ENCODE measurements around the gene ATF4.
A peak's percentile ranks its signal among the peaks of the same experiment; 100 is the strongest.
"Not testable (repeated sequence)": the region's sequence is repeated elsewhere in the genome, so short reads cannot be mapped to it uniquely, and the experiment has no call there.

The ATF4 gene

GRCh38 chr22:39489094-39490068 lies 31.0 kb upstream of the ATF4 start:
- DNase-seq (ENCODE audit: low read depth, low spot score) = no peak

DNA sequence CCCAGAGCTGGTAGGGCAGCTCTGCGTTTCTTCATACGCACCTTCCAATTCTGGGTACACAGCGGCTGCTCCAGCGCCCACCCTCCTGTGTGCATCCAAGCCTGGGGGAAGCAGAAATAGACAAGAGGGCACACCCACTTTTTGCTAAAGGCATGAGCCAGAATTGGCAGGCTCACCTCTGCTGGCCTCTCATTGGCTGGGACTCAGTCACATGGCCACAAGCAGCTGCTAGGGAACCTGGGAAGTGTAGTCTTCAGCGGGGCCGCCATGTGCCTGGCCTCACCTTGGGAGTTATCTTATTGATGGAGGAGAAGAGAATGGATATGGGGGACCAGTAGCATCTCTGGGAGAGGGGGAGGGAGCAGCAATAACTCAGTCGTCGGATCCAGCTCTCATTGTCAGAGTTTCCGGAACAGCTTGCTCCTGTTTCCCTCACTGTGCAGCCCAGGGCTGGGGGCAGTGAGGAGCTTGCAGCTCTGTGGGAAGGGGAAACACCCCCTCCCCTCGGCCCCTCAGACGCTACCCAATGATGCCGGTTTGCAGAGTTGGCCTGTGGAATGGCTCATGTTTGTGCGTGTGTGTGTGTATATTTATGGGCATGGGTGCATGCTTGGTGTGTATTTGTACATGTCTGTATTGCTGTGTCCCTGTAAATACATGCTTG lies 30.1 kb upstream of the ATF4 start:
- peak; percentile 64 for DNase-seq (ENCODE audit: low read depth, low spot score)

GRCh38 chr22:39490966-39491680 lies 29.2 kb upstream of the ATF4 start:
- DNase-seq (ENCODE audit: low read depth, low spot score) = no peak

DNA sequence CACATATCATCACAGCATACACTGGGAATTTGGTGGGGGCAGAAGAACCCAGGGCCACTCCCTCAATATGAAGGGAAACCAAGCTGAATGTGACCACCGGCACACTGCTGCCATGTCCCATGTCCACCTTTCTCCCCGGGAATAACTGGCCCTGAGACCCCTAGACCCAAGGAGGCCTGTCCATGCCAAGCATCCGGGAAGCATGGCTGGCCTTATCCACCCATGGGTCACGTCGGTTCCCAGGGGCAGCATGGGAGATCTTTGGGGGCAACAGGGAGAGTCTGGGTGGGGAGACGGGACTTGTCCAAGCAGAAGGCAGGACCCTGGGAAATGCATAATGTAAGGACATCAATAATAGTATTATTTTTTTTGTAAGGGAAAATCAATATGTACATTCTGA lies 28.7 kb upstream of the ATF4 start:
- DNase-seq (ENCODE audit: low read depth, low spot score) = no peak

DNA sequence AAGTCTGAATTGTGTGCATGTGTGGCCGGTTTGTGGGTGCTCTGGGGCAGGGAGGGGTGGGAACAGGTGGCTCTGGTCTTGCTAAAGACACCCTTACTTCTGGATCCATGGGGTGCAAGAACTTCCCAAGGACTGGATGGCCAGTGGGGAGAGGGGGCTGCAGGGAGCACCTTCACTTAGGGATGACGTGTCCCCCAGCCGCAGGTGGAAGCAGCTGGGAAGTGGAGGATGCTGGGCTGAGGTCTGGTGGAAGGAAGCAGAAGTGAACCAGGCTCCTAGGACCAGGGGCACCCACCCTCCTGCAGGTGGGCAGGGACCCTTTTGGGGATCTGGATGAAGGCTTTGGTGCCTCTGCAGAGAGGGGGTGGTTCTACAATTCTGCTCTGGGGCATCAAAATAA lies 28.2 kb upstream of the ATF4 start:
- DNase-seq (ENCODE audit: low read depth, low spot score) = no peak

DNA sequence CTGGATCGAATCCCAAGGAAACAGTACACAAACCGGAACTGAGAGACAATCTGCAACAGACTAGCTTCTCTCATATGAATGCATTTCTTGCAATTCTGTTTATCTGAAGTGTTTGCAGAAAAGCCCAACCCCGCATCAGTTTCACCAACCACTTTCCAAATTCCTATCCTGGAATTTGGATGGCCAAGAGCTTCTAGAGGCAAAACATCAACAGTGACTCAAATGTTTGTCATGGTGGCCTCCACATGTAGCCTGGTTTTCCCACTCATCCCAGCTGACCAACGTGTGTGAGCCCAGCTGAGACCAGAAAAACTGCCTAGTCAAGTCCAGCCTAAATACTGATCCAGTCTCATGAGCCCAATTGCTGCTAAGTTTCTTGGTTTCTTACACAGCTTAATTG lies 26.6 kb upstream of the ATF4 start:
- no peak for DNase-seq (ENCODE audit: low read depth, low spot score)

DNA sequence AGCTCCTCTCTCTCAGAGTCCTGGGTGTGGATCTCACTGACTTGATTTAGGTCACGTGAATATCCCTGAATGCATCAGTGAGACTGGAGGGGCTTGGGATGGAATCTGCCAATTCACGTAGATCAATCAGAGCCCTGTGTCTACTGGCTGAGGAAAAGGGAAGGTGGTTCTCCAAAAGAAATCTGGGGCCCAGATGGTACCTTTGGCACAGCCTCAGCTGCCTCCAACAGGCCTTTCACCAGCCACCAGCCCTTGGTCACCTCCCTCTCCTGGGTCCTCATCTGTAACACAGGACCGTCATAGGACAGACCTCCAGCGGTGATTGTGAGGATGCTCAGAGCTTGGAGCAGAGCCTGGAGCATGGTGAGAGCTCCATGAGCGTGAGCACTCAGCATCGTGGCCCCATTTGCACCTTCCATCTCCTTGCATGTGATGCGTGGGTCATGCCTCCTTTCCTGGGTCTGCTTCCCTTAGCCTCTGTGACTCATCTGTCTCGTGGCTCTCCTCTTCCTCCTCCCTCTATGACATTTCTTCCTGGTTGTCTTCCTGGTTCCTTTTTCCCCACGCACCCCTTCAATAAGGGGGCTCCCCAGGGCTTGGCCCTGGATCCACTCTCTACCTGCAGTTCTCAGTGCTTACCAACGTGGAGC lies 25.8 kb upstream of the ATF4 start:
- no peak for DNase-seq (ENCODE audit: low read depth, low spot score)

- no peak for DNase-seq (ENCODE audit: low read depth, low spot score)
Measured at GRCh38 chr22:39496131-39496838, 24.1 kb upstream of the ATF4 start.

GRCh38 chr22:39497429-39497828 lies 22.9 kb upstream of the ATF4 start:
- DNase-seq (ENCODE audit: low read depth, low spot score) = no peak

DNA sequence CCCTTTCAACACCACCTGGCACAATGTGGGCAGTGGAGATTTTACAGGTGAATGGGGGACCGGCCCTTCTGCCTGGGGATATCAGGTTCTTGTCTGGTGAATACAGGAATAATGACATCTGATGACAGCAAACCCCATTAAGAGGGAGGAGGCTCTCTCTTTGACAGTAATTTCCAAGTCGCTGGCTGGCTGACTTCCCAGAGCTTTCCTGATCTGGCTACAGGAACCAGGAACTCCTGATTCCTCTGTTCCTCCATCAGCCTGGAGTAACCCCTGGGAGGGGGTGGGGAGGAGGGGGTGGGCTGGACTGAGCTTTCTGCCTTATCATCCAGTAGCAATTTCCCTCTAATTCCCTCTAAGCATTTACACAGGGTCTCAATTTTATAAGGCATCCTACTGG lies 22.0 kb upstream of the ATF4 start:
- DNase-seq (ENCODE audit: low read depth, low spot score) = no peak

- DNase-seq (ENCODE audit: low read depth, low spot score) = no peak
Measured at GRCh38 chr22:39498802-39499201, 21.6 kb upstream of the ATF4 start.

DNA sequence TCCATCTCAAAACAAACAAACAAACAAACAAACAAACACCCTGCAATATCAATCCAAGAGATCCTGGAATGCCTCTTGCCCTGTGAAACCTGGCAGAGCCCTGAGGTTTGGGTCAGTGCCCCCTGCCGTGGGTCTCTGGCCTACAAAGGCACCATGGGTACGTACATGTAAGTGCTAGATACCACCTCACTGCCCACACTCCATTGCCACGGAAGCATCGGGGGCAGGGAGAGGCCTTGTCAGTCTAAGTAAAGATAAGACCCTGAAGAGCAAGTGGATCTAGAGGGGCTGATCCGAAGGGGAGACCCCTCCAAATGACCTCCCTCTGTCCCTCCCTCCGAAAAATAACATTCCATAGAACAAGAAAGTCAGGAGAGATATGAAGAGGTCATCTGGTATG lies 20.3 kb upstream of the ATF4 start:
- no peak for DNase-seq (ENCODE audit: low read depth, low spot score)

DNA sequence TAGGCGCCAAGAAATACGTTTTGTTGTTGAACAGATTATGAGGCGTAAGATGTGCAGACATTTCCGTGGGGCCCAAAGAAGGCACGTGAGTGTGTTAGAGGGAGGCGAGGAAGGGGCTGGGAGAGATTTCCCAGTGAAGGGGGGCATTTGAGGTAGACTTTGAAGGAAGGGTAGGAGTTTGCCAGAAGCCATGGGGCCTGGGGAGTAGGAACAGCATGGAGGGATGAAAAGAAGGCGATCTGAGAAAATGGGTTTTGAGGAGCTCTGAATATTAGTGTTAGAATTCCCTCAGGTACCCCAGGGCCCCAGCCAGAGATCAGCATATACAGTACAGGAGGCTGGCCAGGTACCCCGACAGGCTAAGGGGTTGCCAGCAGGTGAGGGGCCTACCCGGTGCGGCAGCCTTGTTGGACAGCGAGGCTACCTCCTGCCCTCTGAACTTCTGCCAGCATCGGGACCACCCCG lies 18.7 kb upstream of the ATF4 start:
- DNase-seq (ENCODE audit: low read depth, low spot score) = no peak

DNA sequence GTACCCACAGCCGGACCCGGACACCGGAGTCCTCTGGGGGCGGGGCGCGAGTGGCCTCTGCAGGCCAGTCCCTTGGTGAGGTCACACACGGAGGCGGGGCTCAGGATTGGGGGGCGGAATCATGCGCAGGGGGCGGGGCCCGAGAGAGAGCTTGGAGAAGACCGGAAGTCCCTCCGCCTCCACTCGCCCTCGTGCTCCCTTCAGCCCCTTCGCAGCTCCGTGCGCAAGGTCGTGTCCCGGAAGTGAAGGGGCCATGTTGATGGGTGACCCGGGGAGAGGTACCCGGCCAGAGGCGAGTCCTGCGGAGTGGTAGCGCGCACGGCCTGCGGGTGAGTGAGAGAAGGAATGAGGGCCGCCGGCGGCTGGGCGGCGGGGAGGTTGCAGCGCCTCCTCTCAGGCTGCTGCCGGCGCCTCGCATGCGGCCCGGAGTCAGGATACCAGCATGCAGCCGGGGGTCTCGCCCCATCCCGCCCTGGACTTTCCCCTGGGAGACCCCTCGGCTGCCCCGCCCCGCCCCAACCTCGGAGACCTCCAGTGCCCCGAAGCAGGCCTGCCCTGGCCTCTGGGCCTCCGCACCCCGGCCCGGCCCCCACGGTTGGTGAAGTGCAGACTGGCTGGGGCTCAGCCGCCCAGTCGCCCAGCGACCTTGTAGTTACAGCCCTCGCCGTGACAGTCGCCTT lies 18.1 kb upstream of the ATF4 start, which contains the start of gene MIEF1:
MIEF1 (plus strand) TSS at position 182 of the 680 bp plus-strand sequence. CDS start 9,005 bp downstream, outside the sequence.
- peak; percentile 82 for DNase-seq (ENCODE audit: low read depth, low spot score)

DNA sequence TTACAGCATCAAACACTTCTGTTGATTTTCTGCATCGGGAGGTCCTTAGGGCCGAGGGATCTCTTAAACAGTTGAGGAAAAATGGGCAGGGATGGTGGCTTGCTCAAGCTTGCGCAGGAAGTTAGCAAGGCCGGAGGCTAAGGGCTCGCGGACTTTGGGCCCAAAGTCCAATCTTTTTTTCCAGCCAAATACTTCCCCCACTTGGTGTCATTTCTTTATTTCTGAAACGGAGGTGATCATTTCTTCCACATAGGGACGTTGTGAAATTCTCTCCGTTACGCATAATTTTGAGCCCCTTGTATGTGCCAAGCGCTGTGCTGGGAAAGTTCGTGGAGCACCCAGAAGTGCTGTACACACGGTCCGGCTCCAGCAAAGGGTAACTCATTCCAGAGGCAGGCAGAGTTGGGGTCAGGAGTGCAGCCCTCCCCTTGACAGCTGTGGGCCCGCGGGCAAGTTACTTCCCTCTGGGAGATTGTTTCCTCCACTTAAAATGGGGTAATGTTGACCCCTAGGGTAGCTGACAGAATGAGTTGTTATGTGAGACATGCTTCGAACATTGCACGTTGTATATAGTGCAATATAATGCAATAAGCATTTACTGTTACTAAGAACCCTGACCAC lies 17.5 kb upstream of the ATF4 start:
- DNase-seq (ENCODE audit: low read depth, low spot score) = no peak

GRCh38 chr22:39503630-39504029 lies 16.7 kb upstream of the ATF4 start:
- DNase-seq (ENCODE audit: low read depth, low spot score) = no peak

DNA sequence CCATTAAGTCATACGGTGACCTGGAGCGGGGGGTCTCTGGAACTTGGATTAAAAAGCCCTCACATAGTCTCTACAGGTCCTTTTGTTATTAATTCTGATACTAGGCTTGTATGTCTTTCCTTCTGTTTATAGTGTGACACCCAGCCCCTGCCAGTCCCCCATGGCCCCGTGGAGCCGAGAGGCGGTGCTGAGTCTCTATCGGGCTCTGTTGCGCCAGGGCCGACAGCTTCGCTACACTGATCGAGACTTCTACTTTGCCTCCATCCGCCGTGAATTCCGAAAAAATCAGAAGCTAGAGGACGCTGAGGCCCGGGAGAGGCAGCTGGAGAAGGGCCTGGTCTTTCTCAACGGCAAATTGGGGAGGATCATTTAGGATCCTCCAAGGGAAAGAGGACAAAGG lies 16.3 kb upstream of the ATF4 start:
- no peak for DNase-seq (ENCODE audit: low read depth, low spot score)

- not testable (repeated sequence) for DNase-seq (ENCODE audit: low read depth, low spot score)
Measured at GRCh38 chr22:39507021-39507420, 13.3 kb upstream of the ATF4 start.

- DNase-seq (ENCODE audit: low read depth, low spot score) = no peak
Measured at GRCh38 chr22:39508393-39508792, 12.0 kb upstream of the ATF4 start.

Data from activated CD4-positive, CD25-positive, alpha-beta regulatory T cell treated with anti-CD3 and anti-CD28 coated beads, Interleukin-2, amount 50 U/mL, for 16 hours (primary cell).